Endothelial cell of umbilical vein (primary cell): ENCODE results near the gene ARRB1.

Source experiments
- FOS ChIP-seq: IDR thresholded peaks from 2 replicates; pipeline ENCODE4 v1.6.1; 2011; ENCODE audit warnings: mild to moderate bottlenecking, low read length, moderate library complexity, borderline replicate concordance; ENCODE audit not compliant: insufficient read depth
- GATA2 ChIP-seq: IDR thresholded peaks from 2 replicates; pipeline ENCODE4 v1.7.0; 2011; ENCODE audit warnings: low read depth, mild to moderate bottlenecking, moderate library complexity, mixed read lengths, low read length; ENCODE audit not compliant: insufficient read length, insufficient read depth
- POLR2A ChIP-seq: IDR thresholded peaks from 2 replicates; pipeline ENCODE4 v1.6.1; 2012; ENCODE audit warnings: low read depth, mild to moderate bottlenecking, control low read depth, low read length
- POLR2AphosphoS5 ChIP-seq: IDR thresholded peaks from 2 replicates; pipeline ENCODE4 v1.6.1; 2012; ENCODE audit warnings: low read depth, mild to moderate bottlenecking, control low read depth, low read length, moderate library complexity; ENCODE audit not compliant: insufficient read depth
- TF ChIP-seq, protein P1 (sequence below), 2 donors: IDR thresholded peaks; 1 replicate in 1 of 2; 2 replicates in 1 of 2; pipeline ENCODE4 v1.5.1; 2011; ENCODE audit warnings: low read length in 2 of 2, mild to moderate bottlenecking in 2 of 2, moderate library complexity in 2 of 2, control low read depth in 1 of 2, inconsistent platforms in 1 of 2, low read depth in 1 of 2; ENCODE audit not compliant: insufficient read depth in 1 of 2; ENCODE audit errors: extremely low read depth in 1 of 2

DNA sequence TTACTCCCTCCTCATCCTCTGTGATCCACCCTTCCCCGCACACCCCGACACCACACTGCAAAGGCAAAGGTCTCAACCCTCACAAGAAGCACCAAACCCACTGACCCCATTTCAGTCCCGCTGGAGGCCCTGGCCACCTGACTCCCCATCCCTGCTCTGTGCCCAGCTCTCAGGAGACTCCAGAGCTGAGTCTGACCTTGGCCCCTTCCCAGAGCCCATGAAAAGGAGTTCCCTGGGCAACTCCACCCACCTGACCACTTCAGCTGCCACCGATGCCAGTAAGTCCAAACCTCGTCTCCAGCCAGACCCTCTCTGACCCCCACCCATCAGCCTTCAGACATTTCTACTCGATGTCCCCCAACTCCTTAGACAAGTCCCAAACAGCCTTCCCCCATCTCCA lies 45.5 kb downstream of the ARRB1 start:
- no peak for TF ChIP-seq FOS
- TF ChIP-seq, protein P1, sequence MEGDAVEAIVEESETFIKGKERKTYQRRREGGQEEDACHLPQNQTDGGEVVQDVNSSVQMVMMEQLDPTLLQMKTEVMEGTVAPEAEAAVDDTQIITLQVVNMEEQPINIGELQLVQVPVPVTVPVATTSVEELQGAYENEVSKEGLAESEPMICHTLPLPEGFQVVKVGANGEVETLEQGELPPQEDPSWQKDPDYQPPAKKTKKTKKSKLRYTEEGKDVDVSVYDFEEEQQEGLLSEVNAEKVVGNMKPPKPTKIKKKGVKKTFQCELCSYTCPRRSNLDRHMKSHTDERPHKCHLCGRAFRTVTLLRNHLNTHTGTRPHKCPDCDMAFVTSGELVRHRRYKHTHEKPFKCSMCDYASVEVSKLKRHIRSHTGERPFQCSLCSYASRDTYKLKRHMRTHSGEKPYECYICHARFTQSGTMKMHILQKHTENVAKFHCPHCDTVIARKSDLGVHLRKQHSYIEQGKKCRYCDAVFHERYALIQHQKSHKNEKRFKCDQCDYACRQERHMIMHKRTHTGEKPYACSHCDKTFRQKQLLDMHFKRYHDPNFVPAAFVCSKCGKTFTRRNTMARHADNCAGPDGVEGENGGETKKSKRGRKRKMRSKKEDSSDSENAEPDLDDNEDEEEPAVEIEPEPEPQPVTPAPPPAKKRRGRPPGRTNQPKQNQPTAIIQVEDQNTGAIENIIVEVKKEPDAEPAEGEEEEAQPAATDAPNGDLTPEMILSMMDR (IDR thresholded peaks at IDR 0.05; ENCODE audit: extremely low read depth in 1 of 2, insufficient read depth in 1 of 2, low read depth in 1 of 2, low read length in 2 of 2): no peak
- no peak for TF ChIP-seq POLR2A
- no peak for TF ChIP-seq POLR2AphosphoS5
- no peak for TF ChIP-seq GATA2
